ENCODE measurements around the gene MYF6.
A peak's percentile ranks its signal among the peaks of the same experiment; 100 is the strongest.

MYF6 gene

DNA sequence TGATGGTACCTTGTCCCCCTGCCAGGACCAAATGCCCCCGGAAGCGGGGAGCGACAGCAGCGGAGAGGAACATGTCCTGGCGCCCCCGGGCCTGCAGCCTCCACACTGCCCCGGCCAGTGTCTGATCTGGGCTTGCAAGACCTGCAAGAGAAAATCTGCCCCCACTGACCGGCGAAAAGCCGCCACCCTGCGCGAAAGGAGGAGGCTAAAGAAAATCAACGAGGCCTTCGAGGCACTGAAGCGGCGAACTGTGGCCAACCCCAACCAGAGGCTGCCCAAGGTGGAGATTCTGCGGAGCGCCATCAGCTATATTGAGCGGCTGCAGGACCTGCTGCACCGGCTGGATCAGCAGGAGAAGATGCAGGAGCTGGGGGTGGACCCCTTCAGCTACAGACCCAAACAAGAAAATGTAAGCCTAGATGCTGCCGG lies 410 bp downstream of the MYF6 start:
- no peak for DNase-seq

DNA sequence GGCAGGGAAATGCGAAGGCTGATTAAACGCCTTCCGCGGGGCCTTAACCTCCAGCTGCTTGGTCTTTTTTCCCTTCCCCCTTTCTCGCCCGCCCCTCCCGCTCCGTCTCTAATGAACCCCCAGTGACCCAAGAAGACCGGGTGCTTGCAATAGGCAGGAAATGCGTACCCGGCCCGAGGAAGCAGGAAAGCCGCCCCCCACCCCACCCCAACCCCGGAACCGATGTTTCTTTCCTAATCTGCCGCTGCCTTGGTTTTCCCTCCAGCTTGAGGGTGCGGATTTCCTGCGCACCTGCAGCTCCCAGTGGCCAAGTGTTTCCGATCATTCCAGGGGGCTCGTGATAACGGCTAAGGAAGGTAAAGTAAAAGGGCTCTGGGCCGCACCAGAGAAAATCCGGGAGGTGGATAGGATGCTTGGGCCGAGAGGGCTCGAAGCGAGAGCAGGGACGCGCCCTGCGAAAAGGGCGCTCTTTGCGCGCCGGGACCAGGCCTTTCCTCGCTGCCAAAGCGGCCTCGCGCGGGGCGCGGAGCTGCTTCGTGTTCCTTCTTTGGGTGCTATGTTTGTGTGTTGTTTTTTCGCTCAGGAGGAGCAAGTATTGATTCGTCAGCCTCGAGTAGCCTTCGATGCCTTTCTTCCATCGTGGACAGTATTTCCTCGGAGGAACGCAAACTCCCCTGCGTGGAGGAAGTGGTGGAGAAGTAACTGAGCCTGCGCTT lies 983 bp downstream of the MYF6 start:
- DNase-seq: no peak

DNA sequence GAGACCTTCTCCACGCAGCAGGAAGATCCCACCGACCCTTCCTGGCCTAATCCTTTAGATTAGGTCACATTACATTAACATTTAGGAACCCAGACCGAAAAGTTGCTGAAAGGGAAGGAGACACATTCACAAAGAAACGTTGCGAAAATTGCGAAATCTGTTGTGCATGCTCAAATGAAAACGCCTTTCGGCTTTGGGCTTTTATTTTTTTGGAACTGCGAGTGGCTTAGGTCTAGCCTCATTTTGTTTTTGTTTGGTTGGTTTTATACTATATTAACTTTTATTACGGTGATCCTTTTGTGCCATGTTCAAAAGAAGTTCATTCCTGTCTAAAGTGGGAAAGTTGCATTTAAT lies 1.5 kb downstream of the MYF6 start:
- no peak for DNase-seq

DNA sequence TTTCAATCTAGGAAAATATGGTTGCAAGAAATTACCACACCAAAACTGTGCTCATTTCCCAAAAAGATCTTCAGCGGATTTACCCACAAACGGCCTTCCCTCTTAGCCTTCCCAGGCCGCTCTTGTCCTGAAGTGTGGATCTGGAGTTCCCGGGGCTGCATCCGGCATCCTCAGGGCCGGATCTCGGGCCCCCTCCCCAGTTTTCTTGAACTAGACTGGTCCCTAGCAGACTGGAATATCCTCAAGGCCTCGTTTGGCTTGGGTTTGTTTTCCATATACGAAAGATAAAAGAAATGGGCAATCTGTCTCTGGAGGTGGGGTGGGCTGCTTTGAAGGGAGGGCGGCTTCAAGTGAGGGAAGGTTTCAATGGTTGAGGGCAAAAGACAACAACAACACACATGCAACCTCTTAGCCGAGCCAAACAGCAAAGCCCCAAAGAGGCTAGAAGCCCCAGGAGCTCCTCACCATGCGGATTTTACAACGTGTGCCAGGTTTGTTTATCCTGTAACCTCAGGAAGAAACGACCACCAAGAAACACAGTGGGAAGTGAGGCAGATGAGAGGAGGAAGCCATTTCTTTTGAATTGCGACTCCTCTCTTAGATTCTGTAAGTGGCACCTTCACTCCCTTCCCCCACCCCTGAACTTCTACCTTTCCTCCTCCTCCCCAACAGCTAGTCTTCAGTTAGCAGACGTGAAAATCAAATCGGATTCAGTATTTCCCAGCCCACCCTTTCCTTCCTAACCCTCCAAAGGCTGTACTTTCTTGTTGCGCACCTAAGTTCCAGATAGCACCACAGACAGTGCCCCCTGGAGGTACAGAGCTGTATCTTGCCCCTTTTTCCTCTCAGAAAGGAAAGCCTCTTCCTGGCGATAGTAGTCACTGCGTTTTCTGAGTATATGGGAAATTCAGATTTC lies 2.6 kb downstream of the MYF6 start:
- no peak for DNase-seq

DNA sequence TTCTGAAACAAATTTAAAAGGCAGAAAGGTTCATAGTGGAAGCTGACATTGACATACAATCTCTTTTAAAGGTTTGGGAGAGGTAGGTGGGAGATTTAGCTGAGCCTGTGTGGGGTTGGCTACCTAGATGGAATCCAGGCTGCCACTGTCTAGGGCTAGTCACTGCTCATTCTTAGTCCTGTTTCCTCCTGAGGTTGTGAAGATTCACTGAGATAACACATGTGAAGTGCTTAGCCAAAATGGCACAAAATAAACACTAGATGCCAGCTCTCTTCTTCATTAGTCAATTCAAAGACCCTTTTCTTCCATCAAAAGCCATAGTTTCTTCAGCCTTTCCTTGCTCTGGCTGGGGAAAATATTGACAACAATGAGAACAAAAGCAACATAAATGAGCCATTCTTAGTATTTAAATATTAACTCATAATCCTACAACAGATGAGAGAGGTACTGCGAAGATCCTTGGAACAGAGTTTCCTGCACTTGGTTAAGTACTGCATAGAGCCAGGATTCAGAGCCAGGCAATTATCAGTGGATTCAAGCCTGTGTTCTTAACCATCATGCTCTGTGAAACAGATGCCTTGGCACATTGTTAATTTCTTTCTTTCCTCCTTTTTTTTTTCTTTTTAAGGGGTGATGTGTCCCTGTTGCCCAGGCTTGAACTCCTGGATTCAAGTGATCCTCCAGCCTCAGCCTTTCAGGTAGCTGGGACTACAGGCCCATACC lies 3.5 kb downstream of the MYF6 start:
- no peak for DNase-seq

DNA sequence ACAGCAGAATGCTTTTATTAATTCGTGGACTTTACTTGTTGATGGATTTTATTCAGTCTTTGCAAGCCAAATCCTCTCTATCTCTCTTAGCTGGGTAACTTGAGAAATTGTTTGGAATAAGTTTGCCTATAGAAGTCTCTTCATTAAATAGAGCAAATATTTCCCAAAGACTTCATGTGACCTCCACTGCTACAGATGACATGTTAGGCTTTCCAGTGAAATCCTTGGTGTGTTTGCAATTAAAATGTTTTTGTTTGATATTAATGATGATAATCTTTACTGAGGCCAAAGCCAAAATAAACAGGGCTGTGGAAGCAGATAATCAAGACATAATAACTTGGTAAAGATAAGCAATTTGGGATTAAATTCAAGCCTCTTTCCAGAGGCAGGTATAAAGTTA lies 4.4 kb downstream of the MYF6 start:
- no peak for DNase-seq

DNA sequence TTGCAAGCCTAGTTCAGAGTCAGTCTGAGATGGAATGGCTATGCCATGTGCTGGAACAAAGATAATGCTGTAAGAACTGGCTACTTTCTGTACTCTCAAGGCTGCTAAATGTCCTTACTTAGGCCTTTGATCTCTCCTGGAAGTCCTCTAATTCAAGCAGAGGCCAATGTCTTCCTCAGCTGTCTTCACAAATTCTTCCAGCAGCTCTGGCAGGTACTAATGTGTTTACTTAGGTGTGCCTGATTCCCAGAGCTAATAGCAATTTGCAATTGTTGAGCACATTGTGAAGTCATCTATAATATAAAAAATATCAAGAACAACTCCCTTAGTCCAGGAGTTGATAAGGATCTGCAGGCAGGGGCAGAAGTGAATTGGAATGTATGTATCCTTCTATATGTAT lies 5.4 kb downstream of the MYF6 start:
- DNase-seq: no peak

DNA sequence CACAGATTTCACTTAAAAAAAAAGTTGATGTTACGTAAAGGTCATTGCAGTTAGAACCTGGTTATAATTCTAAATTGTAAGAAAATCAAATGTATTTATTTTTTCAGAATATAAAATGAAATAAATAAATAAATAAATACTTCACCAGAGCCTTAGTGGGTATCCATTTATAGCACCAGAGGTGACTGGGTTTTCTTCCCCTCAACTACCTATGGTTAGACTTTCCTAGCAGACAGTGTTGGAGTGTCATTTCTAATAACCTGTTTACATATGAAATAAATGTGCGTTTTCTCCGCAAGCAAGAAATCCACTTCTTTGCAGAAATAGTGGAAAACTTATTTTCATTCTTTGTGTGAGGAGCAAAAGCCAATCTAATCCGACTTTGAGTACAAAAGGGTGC lies 6.0 kb downstream of the MYF6 start:
- DNase-seq: no peak

DNA sequence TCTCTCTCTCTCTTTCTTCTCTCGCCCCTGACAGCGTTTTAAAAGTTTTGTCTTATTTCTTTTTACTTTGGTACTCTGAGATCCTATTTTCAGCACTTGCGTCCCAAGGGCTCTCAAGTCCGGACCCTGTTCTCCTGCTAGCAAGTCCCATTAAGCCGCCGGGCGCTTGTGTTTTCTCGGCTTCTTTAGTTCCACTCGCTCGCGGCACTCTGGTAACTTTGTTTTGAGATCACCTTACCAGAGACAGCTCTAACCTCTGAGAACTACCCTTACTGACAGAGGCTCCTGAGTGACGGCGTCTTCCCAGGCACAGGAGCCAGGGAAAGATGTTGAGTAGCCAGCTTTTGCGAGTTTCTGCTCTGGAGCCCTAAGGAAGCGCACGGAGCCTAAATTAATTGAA lies 6.6 kb downstream of the MYF6 start:
- no peak for DNase-seq

DNA sequence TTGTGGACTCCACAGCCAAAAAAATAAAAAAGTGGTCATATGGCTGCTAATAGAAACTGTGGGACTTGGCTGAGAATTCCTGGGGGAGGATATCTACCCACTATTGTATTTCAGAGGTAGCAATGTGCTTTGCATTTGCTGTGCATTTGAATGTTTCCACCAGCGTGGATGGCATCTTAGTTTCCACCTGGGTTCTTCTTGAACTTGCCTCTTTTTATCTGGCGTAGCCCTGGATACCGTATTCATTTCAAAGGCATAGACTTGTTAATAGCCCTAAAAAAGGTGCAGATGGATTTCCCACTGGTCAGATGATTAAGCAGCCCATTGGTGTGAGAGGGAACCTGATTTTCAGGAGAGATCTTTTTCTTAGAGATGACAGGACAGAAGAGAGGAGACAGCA lies 7.4 kb downstream of the MYF6 start:
- no peak for DNase-seq

DNA sequence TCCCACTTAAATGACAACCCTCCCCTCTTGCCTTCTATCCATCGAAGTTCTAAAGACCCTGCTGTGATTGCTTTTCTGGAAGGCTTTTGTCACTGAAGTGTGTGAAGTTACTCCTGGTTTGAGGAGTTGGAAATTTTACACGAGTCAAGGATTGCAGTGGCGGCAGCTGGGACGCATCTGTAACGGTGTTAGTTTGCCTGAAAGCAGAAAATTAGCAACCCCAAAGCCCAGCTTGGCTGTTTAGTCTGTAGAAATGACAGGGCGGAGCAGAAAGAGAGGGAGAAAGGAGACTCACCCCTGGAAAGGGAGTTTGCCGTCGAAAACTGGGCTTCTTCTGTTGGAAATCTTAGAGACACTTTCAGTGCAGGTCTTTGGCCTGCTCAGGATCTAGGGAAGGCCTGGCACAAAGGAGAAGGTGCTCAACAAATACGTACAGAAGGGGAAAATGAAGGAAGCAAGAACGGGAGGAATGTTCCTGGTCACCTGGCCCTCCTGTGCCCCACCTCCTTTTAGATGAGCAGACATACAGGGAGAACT lies 8.3 kb downstream of the MYF6 start:
- DNase-seq: no peak

DNA sequence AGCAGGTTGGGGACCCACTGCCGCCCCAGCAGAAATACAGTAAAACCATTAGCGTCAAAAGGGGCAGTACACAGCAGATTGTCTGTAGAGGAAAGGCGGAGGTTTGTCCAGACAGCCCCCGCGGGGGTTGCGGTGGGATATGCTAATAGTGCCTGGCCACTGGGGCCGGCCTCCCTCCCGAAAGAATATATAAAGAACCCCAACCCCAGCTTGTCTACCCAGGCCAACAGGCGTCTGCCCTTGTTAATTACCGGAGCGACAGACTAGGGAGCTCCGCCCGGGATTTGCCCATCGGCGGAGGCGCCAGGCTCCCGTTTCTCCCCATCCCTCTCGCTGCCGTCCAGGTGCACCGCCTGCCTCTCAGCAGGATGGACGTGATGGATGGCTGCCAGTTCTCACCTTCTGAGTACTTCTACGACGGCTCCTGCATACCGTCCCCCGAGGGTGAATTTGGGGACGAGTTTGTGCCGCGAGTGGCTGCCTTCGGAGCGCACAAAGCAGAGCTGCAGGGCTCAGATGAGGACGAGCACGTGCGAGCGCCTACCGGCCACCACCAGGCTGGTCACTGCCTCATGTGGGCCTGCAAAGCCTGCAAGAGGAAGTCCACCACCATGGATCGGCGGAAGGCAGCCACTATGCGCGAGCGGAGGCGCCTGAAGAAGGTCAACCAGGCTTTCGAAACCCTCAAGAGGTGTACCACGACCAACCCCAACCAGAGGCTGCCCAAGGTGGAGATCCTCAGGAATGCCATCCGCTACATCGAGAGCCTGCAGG lies 9.4 kb downstream of the MYF6 start, which contains the start of gene MYF5:
Gene MYF5 (plus strand): TSS at position 217 of the 774 bp plus-strand sequence. CDS start 152 bp downstream, at position 369.
- DNase-seq: no peak

DNA sequence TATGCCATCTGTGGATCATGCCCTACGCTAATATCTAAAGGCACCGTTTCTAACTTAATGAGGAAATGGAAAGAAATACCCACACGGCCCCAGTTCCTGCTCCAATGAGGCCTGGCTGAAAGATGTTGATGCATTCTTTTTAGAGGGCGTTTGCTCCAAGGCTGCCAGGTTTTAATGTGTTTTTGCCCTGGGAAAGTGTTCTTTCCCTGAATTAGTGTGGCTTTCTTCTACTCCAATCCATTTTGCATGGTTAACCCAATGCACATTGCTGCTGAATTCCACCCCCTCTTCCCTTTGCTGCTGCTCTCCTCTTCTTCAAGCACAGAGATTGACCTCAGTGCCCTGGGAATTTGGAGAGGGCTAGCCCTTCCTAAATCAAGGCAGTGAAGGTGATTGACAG lies 10.4 kb downstream of the MYF6 start:
- DNase-seq: no peak

DNA sequence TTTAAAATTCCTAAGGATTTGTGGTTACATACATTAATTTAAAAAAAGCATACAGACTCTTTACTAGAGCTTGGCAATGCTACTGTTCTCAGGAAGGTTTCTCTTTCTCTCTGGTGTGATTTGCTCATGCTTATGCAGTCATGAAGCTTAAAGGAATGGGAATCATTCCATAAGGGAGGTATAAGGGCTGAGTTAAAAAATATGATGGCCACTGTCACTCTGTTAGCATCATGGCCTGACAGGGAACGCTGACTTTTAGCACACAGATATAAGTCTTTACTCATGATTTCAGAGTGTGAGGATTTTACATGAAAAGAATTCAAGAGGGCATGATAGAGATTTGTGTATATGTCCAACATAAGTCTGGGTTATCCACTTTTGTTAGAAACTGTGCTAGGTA lies 13.1 kb downstream of the MYF6 start:
- DNase-seq: no peak

DNA sequence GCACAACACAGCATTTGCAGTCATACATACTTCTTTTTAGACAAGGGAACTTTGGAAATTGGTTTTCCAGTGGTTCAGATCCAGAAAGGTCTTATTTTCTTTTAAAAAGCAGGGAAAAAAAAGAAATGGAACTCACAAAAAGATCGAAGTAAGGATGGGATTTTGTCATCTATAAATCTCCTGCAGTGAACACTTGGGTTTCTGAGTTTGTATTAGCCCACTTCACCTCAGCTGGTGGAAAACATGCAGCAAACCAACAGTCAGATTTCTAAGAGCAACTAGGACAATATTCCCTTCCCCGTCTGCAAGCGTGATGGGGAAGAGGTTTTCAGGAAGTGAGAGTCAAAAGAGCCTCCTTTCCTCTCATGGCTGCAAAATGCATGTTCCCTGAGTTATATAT lies 13.9 kb downstream of the MYF6 start:
- peak; percentile 1 for DNase-seq

DNA sequence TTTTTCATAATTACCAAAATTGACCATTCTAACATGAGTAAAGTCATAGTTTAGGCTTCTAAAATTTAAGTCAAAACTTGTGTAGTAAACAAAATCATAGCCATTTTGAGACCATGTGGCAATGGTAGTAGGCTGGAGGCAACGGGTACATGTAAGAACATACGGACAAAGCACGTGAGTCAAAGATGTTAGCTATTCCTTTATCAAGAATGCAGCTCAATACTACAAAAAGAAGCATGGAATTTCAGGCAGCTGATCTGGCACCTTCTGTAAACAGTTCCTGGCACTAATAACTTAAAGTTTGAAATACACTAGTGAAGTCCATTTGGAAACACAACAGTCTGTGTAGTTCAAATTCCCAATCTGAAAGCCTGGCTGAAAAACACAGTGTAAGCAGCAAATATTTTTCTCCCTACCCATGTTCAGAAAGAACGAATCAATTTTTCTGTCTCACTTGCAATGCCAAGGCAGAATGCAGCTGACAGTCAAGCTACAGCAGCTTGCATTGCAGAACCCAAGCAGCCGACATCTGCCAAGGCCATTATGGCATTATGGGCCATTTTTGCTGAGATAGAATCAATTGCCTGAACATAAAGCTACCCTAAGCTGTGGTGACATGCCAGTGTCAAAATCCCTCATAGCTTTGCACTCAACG lies 38.5 kb downstream of the MYF6 start:
- DNase-seq: no peak

DNA sequence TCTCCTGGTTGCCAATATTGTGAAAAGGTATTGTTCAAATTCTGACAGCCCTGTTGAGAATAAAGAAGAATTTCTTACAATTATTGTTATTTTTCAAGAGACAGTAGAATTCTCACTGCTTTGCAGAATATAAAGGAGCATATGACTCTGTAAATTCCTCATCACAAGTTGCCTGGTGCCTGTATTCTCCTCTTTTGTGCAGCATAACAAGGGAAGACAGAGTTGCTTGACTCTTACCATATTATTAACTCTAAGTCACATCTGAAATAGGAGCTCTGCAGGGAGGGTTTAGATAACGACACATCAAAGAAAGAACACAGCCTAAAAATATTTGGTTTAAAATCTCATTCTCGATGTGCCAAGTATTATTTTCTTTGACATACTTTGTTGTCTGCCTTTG lies 40.4 kb downstream of the MYF6 start:
- DNase-seq: no peak

DNA sequence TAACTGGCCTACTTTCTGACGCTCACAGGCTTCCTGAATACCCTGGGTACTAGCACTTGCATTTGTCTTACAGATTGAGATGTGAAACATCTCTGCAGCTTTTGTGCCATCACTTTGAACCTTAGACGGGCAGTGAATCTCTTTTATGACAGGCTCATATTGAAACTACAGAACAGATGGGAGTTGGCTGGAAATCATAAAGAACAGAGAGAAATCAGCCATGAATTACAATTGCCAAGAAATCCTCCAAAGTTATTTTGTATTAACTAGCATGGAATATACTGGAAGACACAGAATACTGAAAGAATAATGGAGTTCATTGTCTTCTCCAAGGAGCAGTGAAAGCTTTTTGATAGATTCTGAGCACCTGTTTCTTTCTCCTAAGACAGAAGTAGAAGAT lies 42.0 kb downstream of the MYF6 start:
- DNase-seq: no peak

DNA sequence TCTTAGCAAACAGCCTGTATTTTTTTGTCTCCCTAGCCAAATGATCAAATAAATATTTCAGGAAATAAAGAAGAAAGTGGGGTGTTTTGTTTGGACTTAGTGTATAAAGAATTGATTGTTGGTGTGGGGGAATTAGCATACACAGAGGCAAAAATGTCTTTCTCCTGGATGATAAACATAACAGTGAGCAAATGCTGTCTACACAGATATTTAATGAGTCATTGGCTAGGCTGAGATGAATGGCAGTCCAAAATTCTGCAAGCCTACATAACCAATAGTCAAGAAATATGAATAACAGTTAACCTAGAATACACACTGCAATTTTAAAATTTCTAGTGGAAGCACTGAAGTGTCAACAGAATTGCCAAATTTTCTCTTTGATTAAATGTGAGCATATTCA lies 45.0 kb downstream of the MYF6 start:
- DNase-seq: no peak

DNA sequence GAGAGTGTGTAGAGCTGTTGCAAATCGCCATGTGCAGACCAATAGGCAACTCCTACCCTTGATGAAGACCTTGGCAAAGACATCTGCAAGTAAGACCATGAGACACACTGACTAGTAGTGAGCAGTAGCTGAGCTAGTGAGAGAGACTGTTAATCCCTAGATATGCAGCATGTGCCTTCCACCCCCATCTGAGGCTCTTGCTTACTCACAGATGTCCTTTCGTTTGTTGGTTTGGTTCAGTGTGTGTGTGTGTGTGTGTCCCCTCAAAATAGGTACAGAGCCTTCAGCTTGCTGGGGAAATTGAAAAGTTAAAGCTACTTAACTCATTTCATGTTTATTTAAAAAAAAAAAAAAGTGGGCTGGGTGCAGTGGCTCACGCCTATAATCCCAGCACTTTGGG lies 46.8 kb downstream of the MYF6 start:
- DNase-seq: no peak

DNA sequence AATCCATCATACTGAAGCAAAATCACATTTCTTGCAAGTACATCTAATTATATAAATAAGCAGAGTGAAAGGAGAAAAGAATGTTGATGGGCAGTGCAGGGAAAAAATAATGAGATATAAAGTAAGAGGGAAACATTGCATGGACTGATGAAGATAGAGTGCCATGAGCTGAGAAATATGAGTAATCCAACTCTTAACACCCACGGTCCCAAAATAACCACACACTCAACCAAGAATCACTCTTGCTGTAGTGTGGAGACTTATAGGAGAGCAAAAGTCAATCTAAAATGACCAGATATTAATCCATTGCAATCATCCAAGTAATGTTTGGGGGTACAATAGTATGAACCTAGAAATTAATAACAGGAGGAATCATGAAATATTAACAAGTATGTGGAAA lies 49.4 kb downstream of the MYF6 start:
- DNase-seq: no peak
